ENCODE measurements around the gene CNTNAP5.

The CNTNAP5 gene

GRCh38 chr2:124281541-124281940 is 256.5 kb downstream of the CNTNAP5 start:
- DNase-seq: no peak

- peak; percentile 67 for DNase-seq
Observed at GRCh38 chr2:124283096-124283495, 258.0 kb downstream of the CNTNAP5 start.

- peak; percentile 21 for DNase-seq
Observed at GRCh38 chr2:124286089-124286783, 261.1 kb downstream of the CNTNAP5 start.

- no peak for DNase-seq
Observed at GRCh38 chr2:124289060-124289459, 264.0 kb downstream of the CNTNAP5 start.

GRCh38 chr2:124289615-124290014 is 264.5 kb downstream of the CNTNAP5 start:
- DNase-seq: no peak

- no peak for DNase-seq
Observed at GRCh38 chr2:124296470-124296869, 271.4 kb downstream of the CNTNAP5 start.

GRCh38 chr2:124301915-124302314 is 276.8 kb downstream of the CNTNAP5 start:
- DNase-seq: no peak

GRCh38 chr2:124308319-124309062 is 283.4 kb downstream of the CNTNAP5 start:
- DNase-seq: no peak

- no peak for DNase-seq
Observed at GRCh38 chr2:124309563-124310138, 284.6 kb downstream of the CNTNAP5 start.

- DNase-seq: no peak
Observed at GRCh38 chr2:124310671-124311070, 285.6 kb downstream of the CNTNAP5 start.

- no peak for DNase-seq
Observed at GRCh38 chr2:124314084-124314483, 289.0 kb downstream of the CNTNAP5 start.

- no peak for DNase-seq
Observed at GRCh38 chr2:124315221-124315880, 290.3 kb downstream of the CNTNAP5 start.

- no peak for DNase-seq
Observed at GRCh38 chr2:124316133-124316532, 291.0 kb downstream of the CNTNAP5 start.

- DNase-seq: no peak
Observed at GRCh38 chr2:124316881-124317605, 292.0 kb downstream of the CNTNAP5 start.

GRCh38 chr2:124317628-124318027 is 292.5 kb downstream of the CNTNAP5 start:
- no peak for DNase-seq

GRCh38 chr2:124318913-124319312 is 293.8 kb downstream of the CNTNAP5 start:
- no peak for DNase-seq

GRCh38 chr2:124319577-124319976 is 294.5 kb downstream of the CNTNAP5 start:
- DNase-seq: no peak

GRCh38 chr2:124320051-124320688 is 295.1 kb downstream of the CNTNAP5 start:
- no peak for DNase-seq

GRCh38 chr2:124323321-124323720 is 298.2 kb downstream of the CNTNAP5 start:
- DNase-seq: no peak

GRCh38 chr2:124325667-124326440 is 300.8 kb downstream of the CNTNAP5 start:
- DNase-seq: no peak

GRCh38 chr2:124327303-124327702 is 302.2 kb downstream of the CNTNAP5 start:
- no peak for DNase-seq

Measured in T1000 (cell line).